Trophoblast cell (in vitro differentiated cells and primary cell): ENCODE results near the gene E4F1.

ENCODE experiments used
- DNase-seq, 2 donors: peaks; one replicate each; pipeline ENCODE4 v3.0.0-alpha.2; 2016
- H2AFZ ChIP-seq: 2 replicates; pipeline ENCODE4 v1.6.1; 2013; ENCODE audit warnings: low read length, moderate library complexity, mild to moderate bottlenecking; ENCODE audit not compliant: insufficient read depth, poor library complexity
- H2AK5ac ChIP-seq: 2 replicates; pipeline ENCODE4 v1.6.1; 2013; ENCODE audit warnings: mild to moderate bottlenecking, low read length
- H2BK120ac ChIP-seq: 2 replicates; pipeline ENCODE4 v1.6.1; 2013; ENCODE audit warnings: low read length, mild to moderate bottlenecking, moderate library complexity; ENCODE audit not compliant: insufficient read depth, poor library complexity
- H2BK12ac ChIP-seq: 2 replicates; pipeline ENCODE4 v1.6.1; 2013; ENCODE audit warnings: mild to moderate bottlenecking, low read length, moderate library complexity
- H2BK5ac ChIP-seq: 2 replicates; pipeline ENCODE4 v1.6.1; 2013; ENCODE audit warnings: low read length, low read depth, moderate library complexity, mild to moderate bottlenecking; ENCODE audit not compliant: poor library complexity
- H3K14ac ChIP-seq: 2 replicates; pipeline ENCODE4 v1.6.1; 2013; ENCODE audit warnings: mild to moderate bottlenecking, low read length
- H3K18ac ChIP-seq: 2 replicates; pipeline ENCODE4 v1.6.1; 2013; ENCODE audit warnings: mild to moderate bottlenecking, low read length
- H3K23ac ChIP-seq: 2 replicates; pipeline ENCODE4 v1.6.1; 2013; ENCODE audit warnings: low read length
- H3K27ac ChIP-seq: 2 replicates; pipeline ENCODE4 v1.5.1; 2013; ENCODE audit warnings: low read depth, mild to moderate bottlenecking, inconsistent platforms, low read length, moderate library complexity
- H3K27me3 ChIP-seq: 2 replicates; pipeline ENCODE4 v1.6.1; 2013; ENCODE audit warnings: inconsistent platforms, mild to moderate bottlenecking, low read length, moderate library complexity; ENCODE audit not compliant: insufficient read depth
- H3K36me3 ChIP-seq, 2 experiments: 1 replicate in 1 of 2; 2 replicates in 1 of 2; pipeline ENCODE4 v1.6.1; 2013; ENCODE audit warnings: low read length in 2 of 2, mild to moderate bottlenecking in 2 of 2, moderate library complexity in 1 of 2; ENCODE audit not compliant: insufficient read depth in 2 of 2, control insufficient read depth in 1 of 2
- H3K4ac ChIP-seq: 2 replicates; pipeline ENCODE4 v1.6.1; 2013; ENCODE audit warnings: low read depth, mild to moderate bottlenecking, low read length, moderate library complexity
- H3K4me1 ChIP-seq, 2 experiments: 1 replicate in 1 of 2; 2 replicates in 1 of 2; pipeline ENCODE4 v1.6.1; 2013; ENCODE audit warnings: low read length in 2 of 2, mild to moderate bottlenecking in 2 of 2, moderate library complexity in 1 of 2; ENCODE audit not compliant: insufficient read depth in 2 of 2, control insufficient read depth in 1 of 2
- H3K4me2 ChIP-seq: 2 replicates; pipeline ENCODE4 v1.6.1; 2013; ENCODE audit warnings: inconsistent platforms, mild to moderate bottlenecking, low read length, moderate library complexity
- H3K4me3 ChIP-seq: 2 replicates; pipeline ENCODE4 v1.5.1; 2013; ENCODE audit warnings: mild to moderate bottlenecking, low read depth, low read length, inconsistent platforms
- H3K79me1 ChIP-seq: one replicate; pipeline ENCODE4 v1.6.1; 2013; ENCODE audit warnings: low read length
- H3K79me2 ChIP-seq: 2 replicates; pipeline ENCODE4 v1.6.1; 2013; ENCODE audit warnings: low read length, mild to moderate bottlenecking; ENCODE audit not compliant: control insufficient read depth, insufficient read depth, poor library complexity
- H3K9ac ChIP-seq: 2 replicates; pipeline ENCODE4 v1.6.1; 2013; ENCODE audit warnings: mild to moderate bottlenecking, low read length
- H3K9me3 ChIP-seq: 2 replicates; pipeline ENCODE4 v1.6.1; 2013; ENCODE audit warnings: low read depth, mild to moderate bottlenecking, control low read depth, inconsistent platforms, low read length; ENCODE audit not compliant: insufficient read depth
- H4K12ac ChIP-seq: 2 replicates; pipeline ENCODE4 v1.6.1; 2013; ENCODE audit warnings: low read depth, mild to moderate bottlenecking, low read length, moderate library complexity
- H4K8ac ChIP-seq: 2 replicates; pipeline ENCODE4 v1.6.1; 2013; ENCODE audit warnings: low read depth, mild to moderate bottlenecking, low read length, moderate library complexity
- H4K91ac ChIP-seq: one replicate; pipeline ENCODE4 v1.6.1; 2013; ENCODE audit warnings: low read depth, mild to moderate bottlenecking, low read length, moderate library complexity
- WGBS: extraction: QIAGEN DNeasy Blood & Tissue Kit; methylation state at CpG from one replicate; pipeline ENCODE4 v1.1.7; 2013; ENCODE audit warnings: missing lambda C conversion rate; ENCODE audit not compliant: insufficient read length, insufficient coverage; ENCODE audit errors: extremely low coverage; 5-methylcytosine and 5-hydroxymethylcytosine counted together

The E4F1 gene

DNA sequence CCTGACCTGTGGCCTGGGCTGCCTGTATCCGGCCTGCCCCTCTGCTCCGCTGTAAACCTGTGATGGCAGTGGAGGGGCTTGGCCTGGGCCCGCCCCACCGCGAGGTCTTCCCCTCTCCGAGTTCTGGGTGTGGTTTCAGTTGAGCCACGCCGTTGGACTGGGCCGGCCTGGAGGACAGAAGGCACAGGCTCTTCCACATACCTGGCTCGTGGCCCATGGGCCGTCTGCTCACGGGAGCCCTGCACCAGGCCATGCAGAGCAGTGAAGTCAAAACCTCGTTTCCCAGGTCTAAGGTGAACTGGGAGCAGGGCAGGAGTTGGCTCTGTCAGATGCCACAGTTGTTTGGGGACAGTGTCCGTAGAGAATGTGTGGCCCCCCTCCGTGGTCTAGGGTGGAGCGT is 50.1 kb downstream of the E4F1 start:
- Histone ChIP-seq H2BK120ac (no peak overlapping the region), H4K91ac (no peak overlapping the region), H2AK5ac (no peak overlapping the region), H3K9ac (no peak overlapping the region), H3K14ac (no peak overlapping the region), H3K4me1 (peaks cover 3 to 7% of the 10 kb centered on the region in 2 experiments), H3K18ac (no peak overlapping the region), H2BK5ac (no peak overlapping the region), H3K27ac (no peak overlapping the region), H3K27me3 (no peaks in the 10 kb centered on the region), H3K4me2 (no peak overlapping the region), H3K4ac (no peak overlapping the region), H2BK12ac (no peak overlapping the region), H4K12ac (no peak overlapping the region), H3K4me3 (no peak overlapping the region), H2AFZ (no peak overlapping the region), H3K36me3 (peaks cover 0 to 5% of the 10 kb centered on the region in 2 experiments), H3K9me3 (no peaks in the 10 kb centered on the region), H3K79me2 (peaks cover 4% of the 10 kb centered on the region), H4K8ac (no peak overlapping the region), H3K79me1 (peaks cover 4% of the 10 kb centered on the region), H3K23ac (no peak overlapping the region)
- DNase-seq: no peak
- no CpG with 5 or more reads among the region's 16 CpGs for WGBS

DNA sequence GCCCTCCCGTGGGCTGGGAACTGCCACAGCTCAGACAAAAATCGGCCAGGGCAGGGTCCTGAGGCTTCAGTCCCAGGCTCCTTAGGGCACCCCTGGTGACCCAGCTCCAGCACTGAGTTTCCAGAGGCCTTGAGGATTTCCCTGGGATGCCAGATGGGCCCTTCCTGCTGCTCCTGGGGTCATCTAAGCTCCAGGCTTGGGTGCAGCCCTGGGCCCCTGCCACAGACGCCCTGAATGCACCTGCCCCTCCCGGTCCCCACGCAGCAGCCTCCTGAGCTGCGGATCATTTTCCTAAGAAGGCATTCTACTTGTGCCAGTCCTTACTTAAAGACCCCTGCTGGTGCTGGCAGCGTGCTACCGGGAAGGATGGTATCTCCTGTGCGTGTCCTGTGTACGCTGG is 50.5 kb downstream of the E4F1 start:
- WGBS: no CpG with 5 or more reads among the region's 10 CpGs
- no peak overlapping the region for H4K91ac ChIP-seq

DNA sequence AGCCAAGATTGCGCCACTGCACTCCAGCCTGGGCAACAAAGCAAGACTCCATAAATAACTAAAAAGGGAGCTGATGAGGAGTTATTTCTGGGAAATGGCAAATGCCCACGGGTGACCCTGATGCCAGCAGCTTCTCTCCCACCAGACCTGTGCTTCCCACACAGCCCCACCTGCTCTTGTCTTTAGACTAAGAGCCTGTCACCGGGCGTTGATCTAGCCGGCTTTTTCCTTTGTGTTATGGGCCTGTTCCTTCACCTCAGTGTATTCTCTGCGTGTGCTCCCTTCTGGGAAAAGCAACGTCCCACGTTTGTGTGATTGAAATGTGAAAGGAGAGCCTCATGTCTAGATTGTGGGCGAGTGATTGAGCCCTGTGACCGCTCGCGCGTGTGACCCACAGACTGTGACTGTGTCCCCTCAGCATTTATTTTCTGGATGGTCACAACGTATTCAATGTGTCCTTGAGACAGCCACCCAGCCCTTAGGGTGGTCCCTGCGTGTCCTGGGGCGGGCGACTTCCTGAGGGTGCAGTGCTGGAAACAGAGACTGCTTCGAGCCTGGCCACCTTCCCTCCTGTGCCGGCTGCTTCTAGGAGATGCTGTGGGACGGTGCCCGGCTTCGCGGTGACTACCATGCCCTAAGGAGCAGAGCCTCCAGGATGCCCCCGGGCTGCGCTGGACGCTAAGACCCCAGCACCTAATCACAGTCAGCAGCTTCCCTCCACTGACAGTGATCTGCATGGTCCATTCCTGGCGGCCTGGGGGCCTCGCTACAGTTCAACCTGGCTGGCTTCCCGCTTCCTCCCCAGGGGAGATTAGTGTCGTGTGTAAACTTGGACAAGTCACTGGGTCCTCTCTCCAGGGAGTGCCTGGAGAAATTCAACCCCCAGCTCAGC is 52.3 kb downstream of the E4F1 start:
- no CpG with 5 or more reads among the region's 30 CpGs for WGBS
- Histone ChIP-seq H3K4me3 (no peak overlapping the region), H3K27me3 (no peaks in the 10 kb centered on the region), H3K9me3 (no peaks in the 10 kb centered on the region), H2AFZ (no peak overlapping the region), H3K23ac (no peak overlapping the region), H3K36me3 (peaks cover 0 to 5% of the 10 kb centered on the region in 2 experiments), H3K4me2 (no peak overlapping the region), H2BK5ac (no peak overlapping the region), H3K4ac (no peak overlapping the region), H4K8ac (no peak overlapping the region), H2BK120ac (no peak overlapping the region), H2BK12ac (no peak overlapping the region), H3K18ac (no peak overlapping the region), H3K79me1 (no peaks in the 10 kb centered on the region), H4K12ac (no peak overlapping the region), H3K27ac (no peak overlapping the region), H2AK5ac (no peak overlapping the region), H3K14ac (no peak overlapping the region), H4K91ac (no peak overlapping the region), H3K4me1 (no peaks in the 10 kb centered on the region), H3K79me2 (no peaks in the 10 kb centered on the region), H3K9ac (no peak overlapping the region)
- DNase-seq: no peak

More for the DNA sequence above, 50.5 kb downstream of the E4F1 start:
- Histone ChIP-seq H3K79me2 (no peaks in the 10 kb centered on the region), H3K4me2 (no peak overlapping the region), H3K4me1 (peaks cover 3 to 7% of the 10 kb centered on the region in 2 experiments), H2BK5ac (no peak overlapping the region), H3K14ac (no peak overlapping the region), H2BK12ac (no peak overlapping the region), H3K9ac (no peak overlapping the region), H2AFZ (no peak overlapping the region), H2BK120ac (no peak overlapping the region), H4K12ac (no peak overlapping the region), H3K36me3 (peaks cover 0 to 5% of the 10 kb centered on the region in 2 experiments), H3K4ac (no peak overlapping the region), H2AK5ac (no peak overlapping the region), H3K4me3 (no peak overlapping the region), H3K27me3 (no peaks in the 10 kb centered on the region), H3K27ac (no peak overlapping the region), H4K8ac (no peak overlapping the region), H3K9me3 (no peaks in the 10 kb centered on the region), H3K79me1 (no peaks in the 10 kb centered on the region), H3K18ac (no peak overlapping the region), H3K23ac (no peak overlapping the region)
- DNase-seq: no peak

DNA sequence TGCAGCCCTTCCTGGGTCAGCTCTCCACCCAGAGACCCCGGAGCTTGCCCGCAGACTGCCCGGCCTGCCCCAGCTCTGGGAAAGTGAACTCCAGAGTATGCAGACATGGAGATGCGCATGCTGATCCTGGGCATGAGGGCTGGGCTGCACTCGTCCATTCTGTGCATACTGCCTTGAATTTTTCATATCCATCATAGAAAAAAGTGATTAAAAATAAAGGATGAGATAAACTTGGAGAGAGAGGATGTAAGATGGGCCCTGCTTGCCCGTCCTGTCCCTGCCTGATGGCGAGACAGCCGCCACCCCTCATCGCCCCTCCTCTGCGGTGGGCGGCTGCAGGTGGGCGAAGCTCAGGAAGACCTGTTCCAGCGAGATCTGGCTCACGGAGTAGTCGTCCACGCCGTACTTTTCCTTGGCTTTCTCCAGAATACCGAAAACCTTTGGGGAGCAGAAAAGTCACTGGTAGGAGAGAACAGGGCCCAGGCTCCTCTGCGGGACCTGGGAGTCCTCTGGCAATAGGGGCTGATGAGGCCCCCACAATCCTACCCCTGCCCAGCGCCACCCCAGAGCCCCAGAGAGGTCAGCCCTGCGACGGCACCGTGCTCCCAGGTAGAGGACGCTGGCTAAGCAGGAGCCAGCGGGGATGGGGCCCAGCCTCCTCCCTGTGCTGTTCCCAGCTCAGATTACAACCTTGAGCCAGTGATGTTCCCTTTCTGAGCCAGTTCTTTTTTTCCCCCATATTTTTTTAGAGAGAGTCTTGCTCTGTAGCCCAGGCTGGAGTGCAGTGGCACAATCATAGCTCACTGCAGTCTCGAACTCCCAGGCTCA is 53.2 kb downstream of the E4F1 start:
- Histone ChIP-seq H3K27ac (no peak overlapping the region), H3K9ac (no peak overlapping the region), H2BK120ac (no peak overlapping the region), H4K8ac (no peak overlapping the region), H3K4me1 (no peaks in the 10 kb centered on the region), H3K4ac (no peak overlapping the region), H3K79me1 (no peaks in the 10 kb centered on the region), H2AK5ac (no peak overlapping the region), H3K27me3 (no peaks in the 10 kb centered on the region), H2BK12ac (no peak overlapping the region), H4K12ac (no peak overlapping the region), H4K91ac (no peak overlapping the region), H3K4me2 (no peak overlapping the region), H3K9me3 (no peaks in the 10 kb centered on the region), H3K79me2 (no peaks in the 10 kb centered on the region), H3K23ac (no peak overlapping the region), H3K4me3 (no peak overlapping the region), H2BK5ac (no peak overlapping the region), H3K14ac (no peak overlapping the region), H3K18ac (no peak overlapping the region), H2AFZ (no peak overlapping the region), H3K36me3 (peaks cover 0 to 5% of the 10 kb centered on the region in 2 experiments)
- no peak for DNase-seq
- WGBS: no CpG with 5 or more reads among the region's 26 CpGs
